ENCODE data around the gene RNF150.

Gene RNF150

DNA sequence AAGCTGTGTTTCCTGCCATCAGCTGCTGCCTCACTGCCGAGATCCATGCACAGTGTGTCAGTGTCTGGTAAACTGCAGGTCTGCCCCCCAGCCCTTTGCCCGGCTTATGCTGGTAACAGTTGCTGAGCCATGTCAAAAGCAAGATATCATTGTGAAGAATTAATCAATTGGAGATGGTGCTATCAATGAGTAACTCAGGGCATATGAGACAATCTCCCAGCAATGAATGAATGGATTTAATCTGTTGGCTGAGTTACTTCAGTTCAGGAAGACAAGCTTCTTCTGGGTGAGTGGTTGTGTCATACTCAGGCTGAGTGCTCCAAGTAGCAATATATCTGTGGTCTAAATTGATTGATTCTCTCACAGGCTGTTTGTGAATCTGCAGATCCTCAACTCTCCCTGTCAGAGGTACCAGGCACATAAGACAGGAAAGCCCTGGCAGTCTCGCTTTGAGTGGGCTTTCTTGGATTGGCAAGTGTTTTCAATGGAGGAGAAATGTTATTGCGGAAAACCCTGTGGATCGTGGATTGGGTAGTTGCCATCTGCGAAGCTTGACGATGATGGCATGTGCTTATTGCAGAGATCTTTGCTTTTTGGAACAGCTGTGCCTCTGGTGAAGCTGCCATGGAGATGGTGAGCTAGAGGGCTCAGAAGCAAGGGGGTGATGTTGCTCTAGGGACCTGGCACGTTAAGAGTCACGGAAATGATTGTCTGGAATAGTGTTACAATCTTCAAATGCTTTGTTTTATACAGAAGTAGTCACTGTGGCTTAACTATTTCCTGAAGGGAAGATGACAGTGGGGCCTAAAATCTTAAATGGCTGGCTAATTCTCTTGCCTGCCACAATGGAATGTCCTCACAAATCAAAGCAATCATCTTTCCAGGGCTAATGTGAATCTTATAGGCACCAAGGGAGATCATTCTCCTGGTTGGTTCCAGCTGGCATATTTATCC lies 229.5 kb downstream of the RNF150 start:
- DNase-seq = no peak

DNA sequence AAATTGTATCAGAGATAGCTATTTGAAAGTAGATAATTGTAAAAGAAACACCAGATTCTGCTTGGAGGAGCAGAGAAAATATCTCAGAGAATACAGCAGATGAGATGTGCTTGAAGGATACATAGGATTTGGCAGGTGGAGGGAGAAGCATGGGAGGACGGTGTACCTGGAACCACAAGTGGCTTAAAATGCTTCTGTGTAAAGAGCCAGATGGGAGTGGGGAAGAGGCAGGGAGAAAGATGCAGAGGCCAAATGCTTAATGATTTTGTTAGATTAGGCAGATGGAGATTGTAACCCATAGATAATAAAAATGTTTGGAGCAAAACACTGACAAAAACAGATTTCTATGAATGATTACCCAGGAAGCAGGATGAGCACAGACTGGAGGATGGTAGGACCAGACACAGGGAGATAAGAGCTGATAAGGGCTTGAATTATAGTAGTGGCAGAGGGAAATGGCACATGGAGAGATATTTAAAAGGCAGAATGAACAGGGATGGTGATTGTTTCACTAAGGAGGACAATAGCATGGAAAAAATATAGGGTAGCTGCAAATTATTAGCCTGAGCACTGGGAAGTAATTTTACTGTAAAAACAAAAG lies 231.4 kb downstream of the RNF150 start:
- DNase-seq = no peak

DNA sequence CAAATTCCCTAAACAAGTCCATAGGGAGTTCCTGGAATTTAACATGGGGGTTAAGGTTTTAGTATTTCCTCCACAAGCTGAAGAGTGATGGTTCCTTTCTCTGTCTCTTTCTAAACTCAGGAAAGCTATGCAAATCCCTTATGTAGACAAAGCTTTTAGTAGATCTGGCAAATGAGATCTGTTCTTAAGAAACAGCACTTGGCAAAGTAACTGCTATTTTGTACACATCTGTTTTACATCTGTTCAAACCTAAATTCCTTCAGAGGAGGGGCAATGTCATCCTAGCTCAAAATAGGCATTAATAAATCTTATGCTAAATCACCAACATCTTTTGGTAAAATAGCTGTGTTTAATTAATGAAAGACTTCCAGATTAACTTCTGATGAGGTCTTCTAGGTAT lies 239.3 kb downstream of the RNF150 start:
- DNase-seq = no peak

DNA sequence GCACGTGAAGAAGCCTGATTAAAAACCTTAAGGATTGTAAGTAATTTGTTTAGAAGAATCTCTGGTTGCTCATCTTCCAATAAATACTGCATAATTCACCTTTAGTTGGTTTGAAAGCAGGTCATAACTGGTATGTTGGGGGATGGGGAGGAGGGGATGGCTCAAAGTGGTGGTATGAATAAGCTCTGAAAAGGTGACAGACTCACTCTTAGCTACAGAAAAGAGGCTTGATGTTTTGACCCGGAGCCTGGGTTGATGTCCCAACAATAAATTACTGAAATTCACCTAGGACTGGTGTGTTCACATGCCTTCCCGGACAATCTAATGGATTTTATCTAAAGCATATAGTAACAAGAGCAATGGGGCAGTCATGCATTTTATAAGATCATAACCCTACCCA lies 245.2 kb downstream of the RNF150 start:
- no peak for DNase-seq

DNA sequence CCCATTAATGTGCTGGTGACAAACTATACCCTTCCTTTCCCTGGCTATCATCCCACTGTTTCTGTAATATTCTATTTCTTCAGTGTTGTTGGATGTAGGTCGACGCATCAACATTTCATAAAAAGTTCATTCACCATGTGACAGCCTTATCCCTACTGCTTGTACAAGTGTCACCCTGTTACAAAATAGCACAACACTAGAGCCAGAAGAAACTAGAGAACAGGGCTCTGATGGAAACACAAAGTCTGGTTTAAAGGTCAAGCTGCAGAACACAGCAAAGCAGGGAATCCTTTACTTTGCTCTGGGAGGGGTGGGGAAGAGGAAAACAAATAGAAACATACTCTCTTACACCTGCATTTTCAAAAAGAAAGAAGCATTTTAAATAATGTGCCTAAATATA lies 245.8 kb downstream of the RNF150 start:
- DNase-seq = no peak

DNA sequence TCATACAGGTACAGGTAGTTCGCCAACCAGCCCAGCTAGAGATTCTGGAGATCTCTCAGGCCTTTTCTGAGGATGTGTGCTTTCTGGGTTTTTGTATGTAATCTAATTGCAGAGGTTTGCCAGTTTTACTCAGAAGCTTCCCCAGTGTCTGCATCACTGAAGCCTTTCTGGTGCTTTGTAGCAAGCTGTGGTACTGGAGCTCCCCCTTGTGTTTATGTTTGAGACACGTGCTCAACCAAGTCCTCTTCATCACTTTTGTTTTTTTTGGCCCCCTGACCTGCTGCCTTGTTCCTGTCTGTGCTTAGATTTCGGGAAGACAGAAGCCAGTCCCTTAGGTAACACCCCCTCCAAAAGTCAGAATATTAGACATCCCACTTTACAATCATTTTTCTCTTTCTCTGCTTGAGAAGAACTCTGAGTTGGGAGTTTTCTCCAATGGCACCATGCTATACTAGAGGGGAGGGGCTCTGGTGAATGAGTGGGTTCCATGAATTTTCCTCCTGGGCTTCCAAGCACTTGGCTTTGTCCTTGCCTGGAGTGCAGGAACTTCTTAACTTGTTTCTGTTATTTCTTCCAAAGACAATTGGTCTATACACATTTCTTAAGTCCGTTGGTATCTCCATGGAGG lies 248.7 kb downstream of the RNF150 start:
- peak in 1 of 5 donors; percentile 32 for DNase-seq

DNA sequence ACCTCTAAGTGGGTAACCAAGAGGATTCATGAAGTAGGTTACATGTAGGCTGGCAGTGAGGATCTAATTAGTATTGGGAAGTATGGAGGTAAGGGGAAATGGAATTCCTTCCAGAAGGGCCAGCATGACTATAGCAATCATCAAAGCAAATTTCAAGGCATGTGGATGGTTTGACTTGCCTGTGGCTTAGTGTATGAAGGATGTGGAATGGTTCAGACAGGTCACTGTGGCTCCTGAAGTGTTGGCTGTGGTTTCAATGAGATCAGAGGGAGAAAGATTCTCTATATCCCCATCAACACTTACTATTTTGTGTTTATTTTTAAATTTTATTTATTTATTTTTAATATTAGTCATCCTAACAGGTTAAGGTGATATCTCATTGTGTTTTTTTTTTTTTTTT lies 255.5 kb downstream of the RNF150 start:
- no peak for DNase-seq

DNA sequence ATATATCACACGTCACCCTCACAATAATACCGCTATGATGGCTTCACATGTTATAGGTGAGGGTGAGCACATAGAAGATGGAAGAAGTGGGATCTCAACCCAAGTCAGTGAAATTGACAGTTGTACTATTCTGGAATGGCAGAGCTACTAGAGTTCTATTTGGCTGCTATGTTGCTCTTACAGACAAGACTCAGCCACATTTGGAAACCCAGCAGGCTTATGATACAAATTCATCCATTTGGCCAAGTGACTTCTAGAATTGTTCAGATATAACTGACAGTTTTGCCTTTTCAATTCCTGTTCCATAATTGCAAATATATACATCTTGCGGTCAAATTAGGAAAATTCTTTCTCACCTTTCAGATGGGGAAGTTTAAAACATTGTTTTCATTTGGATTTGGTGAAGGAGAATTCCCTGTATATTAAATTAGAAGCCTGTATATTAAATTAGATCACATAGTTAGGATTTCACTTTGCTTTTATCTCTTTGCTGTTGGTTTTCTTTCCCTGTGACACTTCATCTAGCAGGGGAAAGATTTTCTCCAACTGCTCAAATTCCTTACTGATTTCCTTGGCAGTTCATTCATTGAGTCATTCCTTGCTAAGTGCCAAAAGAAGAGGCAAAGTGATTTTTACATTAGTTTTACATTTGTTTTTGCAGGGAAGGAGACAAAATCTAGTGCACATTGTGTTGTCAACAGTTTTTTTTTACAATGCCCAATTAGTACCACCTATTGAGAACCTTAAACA lies 256.5 kb downstream of the RNF150 start:
- DNase-seq = no peak

DNA sequence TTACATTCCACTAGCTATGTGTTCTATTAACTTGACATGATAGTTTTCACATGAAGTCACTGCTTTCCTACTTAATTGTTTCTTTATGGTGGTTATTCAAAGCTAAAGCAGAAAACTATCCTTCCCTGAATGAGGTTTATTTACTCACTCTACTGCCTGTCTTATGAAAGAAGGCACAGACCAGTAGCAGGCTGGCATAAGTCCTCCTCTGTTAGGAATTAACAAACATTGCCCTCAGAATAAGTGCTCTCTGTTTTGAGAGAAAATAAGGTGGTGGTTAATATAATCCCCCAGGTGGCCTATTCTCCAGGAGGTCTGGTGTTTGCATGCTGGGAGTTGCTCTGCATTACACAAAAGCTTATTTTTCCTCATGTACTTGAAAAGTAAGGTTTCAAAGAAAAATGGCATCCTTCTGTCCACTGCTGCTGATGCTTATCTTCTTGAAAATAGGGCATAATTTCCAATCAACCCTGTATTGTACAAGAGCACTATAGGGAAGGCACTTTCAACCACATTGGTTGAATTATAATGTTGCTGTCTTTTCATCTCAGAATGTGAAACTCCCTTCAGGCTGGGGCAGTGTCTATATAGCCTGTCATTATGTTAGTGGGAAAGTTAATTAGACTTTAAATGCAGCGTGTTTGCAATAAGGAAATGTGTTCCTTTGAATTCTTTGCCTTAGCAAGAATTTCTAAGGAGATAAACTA lies 257.4 kb downstream of the RNF150 start:
- no peak for DNase-seq

DNA sequence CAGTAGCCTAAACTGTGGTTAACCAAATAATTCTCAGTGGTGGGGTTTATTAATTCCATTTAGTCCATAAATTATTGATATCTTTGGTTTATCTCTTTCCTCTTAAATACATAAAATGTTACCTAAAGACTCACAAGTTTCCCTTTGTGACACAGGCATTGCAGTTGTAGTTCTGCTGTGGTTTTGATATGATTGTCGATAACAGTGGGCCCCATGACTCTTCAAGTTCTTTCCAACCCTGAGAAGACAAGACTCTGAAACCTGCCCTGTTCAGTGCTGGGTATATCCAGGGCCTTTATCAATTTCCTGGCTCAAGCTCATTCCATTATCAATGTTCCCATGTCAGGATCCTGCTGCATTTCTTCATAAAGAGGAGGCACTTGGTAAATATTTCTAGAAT lies 259.2 kb downstream of the RNF150 start:
- no peak for DNase-seq

DNA sequence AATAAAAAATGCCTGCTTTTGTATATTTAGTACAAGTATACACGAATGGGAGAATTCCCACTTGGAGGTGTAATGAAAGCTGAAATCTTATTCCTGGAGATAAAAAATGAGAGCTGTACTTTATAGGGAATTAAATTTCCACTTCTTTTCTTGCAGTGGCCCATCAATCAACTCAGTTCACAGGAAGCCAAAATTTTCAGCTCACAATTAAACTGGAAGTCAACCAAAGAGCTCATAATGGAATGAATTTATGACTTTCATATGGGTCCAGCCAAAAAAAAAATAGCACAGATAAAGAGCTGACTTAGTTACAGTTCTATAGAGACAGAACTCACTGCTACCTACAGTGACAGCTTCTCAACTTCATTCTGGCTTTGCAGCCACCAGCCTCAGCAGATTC lies 261.9 kb downstream of the RNF150 start:
- DNase-seq = no peak

DNA sequence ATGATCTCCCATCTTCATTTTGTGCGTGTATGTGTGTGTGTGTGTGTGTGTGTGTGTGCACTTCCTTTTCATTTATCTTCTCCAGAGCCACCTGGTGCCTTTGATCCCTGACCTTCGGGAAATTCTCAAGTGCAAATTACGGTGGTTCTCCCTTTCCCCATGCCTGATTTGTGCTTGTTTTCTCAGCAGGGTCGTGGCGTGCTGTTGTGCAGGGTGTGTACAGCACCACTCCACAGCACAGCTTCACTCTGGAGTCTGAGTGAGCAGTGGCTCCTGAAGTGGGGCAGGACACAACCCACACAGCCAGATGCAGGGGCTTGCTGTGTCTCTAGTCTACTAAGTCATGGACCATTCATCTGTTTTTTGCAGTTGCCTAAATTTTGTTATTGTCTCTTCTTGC lies 262.8 kb downstream of the RNF150 start:
- DNase-seq = no peak

DNA sequence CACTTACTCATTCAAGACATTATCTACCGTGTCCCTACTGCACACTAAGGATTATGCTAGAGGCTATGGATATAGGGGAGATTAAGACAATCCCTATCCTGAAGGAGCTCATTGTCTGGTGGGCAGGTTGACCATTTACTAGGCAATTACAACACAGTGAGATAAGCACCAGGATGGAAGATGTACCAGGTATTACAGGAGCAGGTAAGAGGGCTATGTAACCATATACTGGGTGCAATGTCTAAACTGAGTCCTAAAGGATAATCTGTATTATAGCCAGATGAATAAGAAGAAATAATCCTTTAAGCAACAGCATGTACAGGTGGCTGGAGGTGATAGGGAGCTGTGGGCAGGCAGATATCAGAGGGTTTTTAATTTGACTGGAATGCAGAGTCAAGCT lies 263.8 kb downstream of the RNF150 start:
- DNase-seq = no peak

DNA sequence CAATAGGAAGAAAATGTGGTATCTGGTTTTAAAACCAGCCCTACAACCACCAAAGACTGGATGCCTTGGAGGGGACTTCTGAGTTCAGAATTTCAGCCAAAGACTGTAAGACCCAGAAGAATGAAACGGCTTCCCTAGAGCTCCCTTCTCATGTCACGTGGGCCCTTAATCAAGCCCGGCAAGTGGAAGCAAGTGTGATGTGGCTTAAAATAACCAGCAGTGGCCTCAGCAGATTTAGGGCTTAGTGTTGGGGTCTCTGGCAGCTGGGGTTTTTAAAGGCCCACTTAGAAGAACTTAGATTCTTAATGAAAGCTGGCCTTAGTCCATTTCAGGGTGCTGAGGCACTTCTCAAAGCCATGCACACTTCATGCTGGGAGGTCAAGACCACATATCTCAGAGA lies 265.9 kb downstream of the RNF150 start:
- DNase-seq = no peak

DNA sequence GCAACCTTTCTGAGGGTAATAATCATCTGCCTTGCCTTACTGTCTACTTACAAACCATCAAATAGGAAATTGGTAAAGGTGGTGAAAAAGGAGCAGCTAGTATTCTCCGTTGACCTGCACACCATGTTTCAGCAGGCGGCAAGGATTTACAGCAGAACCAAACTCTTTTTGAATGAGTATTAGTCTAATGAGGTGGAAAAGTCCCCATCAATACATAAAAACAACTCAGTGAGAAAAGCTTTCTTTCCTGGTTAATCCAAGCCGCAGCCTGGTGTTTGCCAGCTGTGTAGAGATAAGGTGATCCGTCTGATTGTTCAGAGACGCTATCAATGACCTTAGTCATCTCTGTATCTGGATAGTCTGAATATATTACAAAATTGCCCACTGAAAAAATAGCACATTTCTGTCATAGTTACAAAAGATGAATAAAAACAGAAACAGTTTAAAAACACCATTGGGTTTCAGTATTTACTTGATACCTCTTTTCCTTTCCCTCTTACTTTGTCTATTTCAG lies 266.7 kb downstream of the RNF150 start:
- no peak for DNase-seq

DNA sequence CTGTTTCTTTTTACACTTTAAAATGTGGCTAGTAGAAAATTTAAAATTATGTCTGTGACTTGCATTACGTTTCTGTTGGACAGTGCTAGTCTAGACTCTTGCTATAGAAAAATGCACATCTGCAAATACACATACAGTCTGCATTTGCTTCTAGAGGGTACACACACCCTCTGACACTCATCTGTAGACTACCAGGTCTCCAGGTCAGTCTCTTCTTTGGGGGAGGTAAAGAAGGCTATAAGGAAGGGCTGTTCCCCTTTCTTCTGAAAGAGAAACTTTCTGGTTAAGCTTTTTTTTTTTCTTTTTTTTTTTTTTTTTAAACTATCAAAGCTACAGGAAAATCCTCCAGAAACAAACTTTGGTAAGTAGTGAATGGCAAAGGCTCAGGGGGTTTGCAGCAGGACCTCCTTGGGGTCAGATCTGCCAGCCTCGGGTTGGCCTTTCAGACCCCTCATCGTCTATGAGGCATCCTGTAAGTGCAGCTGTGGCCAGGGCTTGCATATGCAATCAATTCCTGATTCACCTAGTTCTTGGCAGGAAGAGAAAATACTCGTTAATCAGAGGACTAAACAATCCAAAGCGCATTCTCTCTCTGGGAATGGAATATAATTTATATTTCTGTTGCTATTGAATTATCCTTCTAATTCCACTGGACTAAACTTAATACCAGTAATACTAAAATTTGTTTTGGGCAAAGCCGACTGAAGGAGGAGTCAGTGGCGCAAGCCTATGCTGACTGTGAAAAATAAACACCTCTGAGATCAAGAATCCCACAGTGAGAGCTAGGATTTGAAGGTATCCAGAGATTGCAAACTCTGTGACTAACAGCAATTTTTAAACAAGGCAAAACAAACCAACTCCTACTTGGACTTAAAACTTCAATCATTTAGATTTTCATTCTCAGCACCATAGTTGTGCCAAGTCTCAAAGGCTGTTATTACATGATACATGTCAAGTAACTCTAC lies 267.7 kb downstream of the RNF150 start:
- DNase-seq = no peak

DNA sequence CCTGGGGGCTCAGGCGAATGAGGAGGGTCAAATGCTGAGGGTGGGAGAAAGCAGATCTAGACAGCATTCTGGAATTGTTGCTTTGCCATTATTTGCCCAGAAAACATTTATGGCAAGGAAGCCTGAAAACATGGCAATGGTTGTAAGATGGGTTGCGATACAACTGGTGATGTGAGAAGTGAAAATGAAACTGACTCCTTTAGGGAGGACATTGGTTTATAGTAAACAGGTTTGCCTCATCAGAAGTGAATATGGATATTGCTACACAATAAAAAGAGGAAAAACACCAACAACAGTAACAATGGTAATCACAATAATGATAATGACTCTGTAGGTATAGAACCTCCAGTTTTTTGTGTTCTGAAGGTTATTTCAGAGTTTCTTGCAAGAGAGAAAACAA lies 270.1 kb downstream of the RNF150 start:
- no peak for DNase-seq

DNA sequence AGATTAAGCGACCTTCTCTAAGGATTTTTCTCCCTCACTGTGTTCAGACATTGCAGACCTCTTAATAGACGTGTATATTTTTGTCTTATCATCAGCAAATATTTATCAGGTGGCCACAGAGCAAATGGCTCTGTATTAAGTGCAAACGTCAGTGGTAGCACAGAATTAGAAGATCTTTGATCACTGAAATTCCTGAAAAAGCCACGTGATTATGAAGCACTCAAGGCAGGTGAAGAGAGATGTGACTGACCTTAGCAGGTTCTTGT lies 271.2 kb downstream of the RNF150 start:
- no peak for DNase-seq

DNA sequence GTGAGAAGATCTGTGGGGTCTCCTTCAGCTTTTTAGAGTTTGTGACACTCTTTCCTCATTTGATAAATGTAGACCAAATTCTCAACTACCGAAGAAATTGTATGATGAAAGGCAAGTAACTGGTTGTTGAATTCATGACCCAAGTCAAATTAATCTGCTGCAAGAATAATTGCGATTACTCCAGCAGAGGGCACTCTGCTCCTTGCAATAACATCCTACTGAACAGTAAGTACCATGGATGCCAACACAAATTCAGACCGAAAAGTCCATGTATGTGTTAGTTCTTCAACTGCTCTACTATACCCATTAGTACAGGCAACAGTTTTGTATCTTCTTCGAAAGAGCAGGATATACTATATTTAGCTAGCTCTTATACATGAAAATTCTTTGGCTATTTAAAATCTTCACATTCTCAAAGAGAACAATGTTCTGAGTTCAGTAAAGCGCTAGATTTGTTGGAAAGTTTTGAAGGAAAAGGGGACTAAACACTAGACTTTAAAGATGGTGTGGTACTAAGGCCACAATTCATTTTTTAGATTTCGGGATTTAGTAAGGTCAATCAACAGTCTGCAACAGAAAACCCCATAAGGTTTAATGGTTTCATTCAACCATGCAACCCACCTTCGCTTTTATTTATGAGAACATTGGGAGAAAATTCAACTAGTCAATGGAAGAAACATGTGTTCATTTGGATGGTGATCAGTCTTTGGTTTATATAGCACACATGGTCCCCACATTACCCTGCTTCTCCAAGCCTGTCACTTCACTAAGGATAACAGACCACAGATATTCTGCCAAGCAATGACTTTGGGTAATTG lies 271.7 kb downstream of the RNF150 start:
- DNase-seq = peak in 3 of 5 donors; percentile 8 to 57 (median 31)

DNA sequence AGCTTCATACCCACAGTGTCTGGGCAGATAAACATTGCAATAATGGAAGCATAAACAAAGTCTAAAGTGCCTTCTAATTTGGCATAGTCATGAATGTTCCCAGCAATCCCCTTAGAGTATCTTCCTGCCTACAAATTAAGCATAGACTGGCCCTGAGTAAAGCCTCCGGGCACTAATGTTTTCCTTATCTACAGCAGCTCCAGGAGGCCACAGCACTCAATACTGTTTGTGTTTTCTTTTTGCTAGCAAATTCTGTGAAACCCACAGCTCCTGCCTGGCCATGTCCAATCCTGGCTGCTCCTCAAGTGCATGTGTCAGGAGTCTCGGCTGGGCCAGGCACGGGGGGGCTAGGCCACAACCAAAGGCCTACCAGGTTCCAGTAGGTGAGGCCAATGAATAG lies 274.4 kb downstream of the RNF150 start:
- DNase-seq = no peak

Data from T-helper 1 cell (primary cell).